ENCODE results near the gene DPAGT1.
A peak's percentile ranks its signal among the peaks of the same experiment; 100 is the strongest.
"Not testable (repeated sequence)": the region's sequence is repeated elsewhere in the genome, so short reads cannot be mapped to it uniquely, and the experiment has no call there.

DPAGT1 gene

DNA sequence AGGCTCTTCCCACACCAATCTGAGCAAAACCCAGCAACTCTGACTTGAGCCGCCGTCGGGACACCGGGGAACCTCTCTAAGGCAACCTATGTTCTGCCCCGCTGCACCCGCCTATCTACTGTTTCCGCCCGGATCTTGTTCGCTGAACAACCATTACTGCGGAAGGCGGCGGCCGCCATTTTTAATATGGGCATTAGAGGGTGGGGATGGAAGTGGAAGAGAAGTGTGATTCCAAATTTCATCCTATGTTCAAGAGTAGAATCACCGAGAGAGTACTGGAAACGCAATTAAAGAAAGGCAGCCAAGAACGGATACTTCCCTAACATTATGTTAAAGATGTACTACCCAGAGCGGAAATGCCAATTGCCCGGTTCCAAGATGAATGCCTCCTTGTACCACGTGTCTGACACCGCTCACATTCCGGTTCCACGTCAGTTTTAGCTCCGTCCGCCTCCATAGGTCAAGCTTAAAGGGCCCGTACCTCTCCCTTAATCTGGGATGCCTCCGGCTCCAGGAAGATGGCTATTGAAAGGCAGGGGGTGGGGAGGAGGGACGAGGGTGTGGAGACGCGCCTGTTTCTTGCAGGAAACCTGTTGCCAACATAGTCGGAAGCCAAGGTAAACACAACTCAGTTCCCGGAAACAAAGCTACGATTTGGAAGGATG lies at the start of gene DPAGT1:
DPAGT1 (minus strand) TSS at position 95 of the 665 bp plus-strand sequence. CDS start 198 bp downstream, outside the sequence.
- peak; percentile 59 to 71 (median 68) for DNase-seq

DNA sequence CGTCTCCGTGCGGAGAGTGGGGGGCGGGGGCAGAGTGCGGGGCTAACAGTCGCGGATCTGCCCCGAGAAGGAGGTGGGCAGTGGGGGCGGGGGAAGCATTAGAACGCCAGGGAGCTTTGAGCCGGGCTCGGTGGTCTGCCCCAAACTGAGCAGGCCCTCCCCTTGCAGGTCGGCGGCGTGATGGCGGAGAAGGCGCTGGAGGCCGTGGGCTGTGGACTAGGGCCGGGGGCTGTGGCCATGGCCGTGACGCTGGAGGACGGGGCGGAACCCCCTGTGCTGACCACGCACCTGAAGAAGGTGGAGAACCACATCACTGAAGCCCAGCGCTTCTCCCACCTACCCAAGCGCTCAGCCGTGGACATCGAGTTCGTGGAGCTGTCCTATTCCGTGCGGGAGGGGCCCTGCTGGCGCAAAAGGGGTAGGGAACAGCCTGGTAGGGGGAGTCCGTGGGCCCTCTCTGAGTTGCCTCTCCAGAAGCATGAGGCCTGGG lies 48.2 kb upstream of the DPAGT1 start:
- no peak for DNase-seq

DNA sequence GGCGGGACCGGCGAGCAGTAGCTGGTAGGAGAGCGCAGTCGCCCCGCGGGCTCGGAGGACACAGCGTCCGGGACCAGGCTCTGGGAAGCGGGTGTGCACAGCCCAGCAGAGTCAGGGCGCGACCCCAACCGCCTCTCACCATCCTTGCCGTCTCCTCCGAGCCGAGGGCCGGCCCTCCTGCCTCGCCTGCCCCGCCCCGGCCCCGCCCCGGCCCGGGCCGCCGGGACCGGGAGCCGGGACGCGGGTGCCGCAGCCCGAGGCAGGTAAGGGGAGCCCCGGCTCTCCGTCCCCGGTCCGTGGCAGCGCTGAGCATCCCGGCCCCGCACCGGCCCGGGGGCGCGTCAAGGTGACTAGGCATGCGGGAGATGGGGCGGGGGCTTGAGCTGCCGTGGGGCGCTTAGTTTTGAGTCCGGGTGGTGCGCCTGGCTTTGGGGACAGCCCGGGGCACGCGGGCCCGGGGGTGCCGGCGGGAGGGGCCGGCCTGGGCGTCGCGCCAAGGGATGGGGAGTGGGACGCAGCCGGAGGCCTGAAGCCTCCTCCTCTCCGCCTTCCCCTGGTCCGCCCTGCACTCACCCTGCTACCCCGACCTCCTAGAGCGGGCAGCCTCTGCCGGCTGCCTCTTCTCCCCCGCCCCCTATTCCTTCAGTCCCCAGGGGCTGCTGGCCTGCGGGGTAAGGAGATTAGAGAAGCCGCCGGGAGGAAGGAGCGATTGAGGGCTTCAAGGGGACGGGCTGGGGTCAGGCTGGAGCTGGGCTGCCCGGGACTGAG lies 47.5 kb upstream of the DPAGT1 start, which contains the start of gene ABCG4:
ABCG4 (plus strand) TSS at position 35 of the 768 bp plus-strand sequence. CDS start 914 bp downstream, outside the sequence.
- no peak for DNase-seq

DNA sequence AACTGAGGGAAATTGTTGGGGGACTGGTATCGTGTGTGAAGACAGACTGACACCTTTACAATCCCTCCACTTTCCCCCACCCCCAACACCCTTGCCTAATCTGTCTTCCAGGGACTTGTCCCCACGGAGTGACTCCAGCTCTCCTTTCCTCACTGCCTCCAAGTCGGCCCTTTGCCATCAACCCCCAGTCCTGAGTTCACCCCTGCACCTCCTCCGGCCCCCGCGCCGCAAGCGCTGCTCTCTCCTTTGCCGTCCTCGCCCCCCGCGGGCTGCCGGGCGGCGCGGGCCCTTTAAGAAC lies 47.0 kb upstream of the DPAGT1 start:
- DNase-seq: no peak

DNA sequence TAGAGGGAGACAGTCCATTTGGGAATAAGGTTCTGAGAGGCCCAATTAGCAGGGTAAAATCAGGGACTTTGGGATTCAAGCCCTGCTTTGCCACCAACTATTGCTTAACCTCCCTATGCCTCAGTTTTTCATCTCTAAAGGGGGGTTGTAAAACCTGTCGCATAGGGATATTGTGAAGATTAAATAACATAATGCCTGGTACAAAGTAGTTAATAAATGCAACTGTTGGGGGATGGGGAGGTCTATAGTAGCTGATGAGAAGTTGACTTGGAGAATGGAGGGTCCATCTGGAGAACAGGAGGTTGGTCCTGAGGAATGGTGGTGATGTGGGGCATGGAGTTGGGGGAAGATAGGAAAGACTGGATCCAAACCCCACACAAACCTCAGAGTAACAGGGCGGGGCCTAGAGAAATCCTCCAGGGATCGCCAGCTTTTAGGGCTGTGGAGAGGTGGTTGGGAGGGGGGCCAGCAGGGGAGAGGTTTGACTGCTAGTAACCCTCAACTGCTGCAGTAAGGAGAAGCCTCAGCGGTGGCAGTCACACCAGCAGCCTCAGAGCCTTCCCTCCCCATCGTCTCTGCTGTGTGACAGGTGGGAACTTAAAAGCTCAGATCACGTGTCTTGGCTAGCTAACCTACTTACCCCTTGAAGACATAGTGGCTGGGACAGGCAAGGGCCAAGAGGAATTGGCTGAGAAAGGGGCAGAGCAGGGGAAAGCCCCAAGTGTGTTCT lies 46.1 kb upstream of the DPAGT1 start:
- DNase-seq: no peak

DNA sequence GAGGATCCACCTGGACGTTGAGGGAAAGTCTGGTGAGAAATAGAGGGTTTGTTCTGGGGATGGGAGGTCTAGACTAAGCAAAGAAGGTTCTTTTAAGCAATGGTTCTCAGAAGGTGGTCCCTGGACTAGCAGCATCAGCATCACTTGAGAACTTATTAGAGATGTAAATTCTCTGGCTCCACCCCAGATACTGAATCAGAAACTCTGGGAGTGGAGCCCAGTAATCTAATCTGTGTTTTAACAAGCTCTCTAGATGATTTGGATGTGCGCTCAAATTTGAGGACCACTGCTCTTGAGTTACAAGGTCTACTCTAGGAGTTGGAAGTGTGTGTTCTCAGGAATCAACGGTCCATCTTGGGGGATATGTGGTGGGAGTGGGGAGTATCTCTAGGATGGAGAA lies 43.9 kb upstream of the DPAGT1 start:
- DNase-seq: no peak

DNA sequence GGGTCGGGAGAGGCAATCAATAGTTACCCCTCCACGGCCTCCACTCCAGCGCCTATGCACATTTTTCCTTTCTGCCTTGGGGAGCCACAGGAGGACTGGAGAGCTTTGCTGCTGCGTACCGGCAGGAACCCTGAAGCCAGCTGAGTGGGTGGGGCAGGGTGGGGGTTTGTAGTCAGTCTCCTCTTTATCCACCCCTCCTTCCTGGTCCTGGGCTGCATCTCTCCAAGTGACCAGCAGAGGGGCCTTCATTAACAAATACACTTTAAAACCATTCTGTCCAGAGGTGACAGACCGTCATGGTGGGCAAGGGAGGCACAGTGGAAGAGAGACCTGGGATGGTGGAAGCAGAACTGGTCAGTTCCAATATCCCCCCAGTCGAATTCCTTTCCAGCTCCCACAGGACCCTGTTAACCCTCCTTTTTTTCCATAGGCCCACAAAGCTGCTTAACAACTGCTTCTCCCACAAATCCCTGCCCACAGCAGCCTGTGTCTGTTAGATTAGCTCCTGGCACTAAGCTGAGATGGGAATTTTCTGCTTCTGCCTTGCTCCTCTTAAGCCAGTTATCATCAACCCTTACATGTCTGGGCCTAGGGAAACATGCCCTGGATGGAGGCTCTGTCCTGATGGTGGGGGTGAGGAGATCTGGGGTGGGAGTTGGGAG lies 43.3 kb upstream of the DPAGT1 start:
- DNase-seq: no peak

DNA sequence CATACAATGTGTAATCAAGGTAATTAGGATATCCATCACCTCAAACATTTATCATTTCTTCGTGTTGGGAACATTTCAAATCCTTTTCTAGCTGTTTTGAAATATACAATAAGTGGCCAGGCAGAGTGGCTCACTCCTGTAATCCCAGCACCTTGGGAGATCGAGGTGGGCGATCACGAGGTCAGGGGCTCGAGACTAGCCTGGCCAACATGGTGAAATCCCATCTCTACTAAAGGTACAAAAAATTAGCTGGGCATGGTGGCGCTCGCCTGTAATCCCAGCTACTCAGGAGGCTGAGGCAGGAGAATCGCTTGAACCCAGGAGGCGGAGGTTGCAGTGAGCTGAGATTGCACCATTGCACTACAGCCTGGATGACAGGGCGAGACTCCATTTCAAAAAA lies 37.6 kb upstream of the DPAGT1 start:
- DNase-seq: not testable (repeated sequence)

DNA sequence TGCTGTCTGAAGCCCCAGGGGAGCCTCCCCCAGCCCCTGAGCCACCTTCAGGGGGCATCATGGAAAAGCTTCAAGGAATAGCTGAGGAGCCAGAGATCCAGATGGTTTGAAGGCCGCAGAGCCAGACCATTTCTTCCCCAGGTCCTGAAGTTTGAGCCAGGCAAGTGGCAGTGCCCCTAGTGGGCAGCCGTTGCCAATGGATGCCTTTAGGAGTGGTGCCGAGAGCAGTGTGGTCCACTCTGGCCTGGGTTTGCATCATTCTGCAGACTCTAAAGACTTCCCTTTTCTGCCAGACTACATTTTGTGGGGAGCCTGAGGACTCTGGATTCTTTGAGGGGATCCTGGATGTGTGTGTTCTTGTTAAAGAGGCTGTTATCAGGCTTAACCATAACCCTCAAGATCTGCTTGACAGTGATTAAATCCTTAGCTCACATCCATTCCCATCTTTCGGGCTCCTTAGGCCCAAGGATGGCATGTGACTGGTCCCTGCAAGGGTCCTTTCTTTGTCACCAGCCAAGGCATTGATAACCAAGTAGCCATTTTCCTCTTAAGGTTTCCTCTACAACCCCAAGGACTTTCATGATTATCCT lies 32.8 kb upstream of the DPAGT1 start:
- no peak for DNase-seq

DNA sequence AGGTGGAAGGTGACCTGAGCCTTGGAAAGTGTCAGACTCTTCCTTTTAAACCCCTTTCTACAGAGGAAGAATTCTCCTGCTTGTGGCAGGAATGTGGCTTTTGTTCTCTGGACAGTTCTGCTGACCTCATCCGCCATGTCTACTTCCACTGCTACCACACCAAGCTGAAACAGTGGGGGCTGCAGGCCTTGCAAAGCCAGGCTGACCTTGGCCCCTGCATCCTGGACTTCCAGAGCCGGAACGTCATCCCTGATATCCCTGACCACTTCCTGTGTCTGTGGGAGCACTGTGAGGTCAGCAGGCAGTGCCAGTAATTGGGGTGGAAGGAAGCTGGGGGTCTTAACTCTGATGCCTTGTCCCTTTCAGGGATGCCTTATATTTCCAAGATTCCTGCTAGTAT lies 29.0 kb upstream of the DPAGT1 start:
- no peak for DNase-seq

DNA sequence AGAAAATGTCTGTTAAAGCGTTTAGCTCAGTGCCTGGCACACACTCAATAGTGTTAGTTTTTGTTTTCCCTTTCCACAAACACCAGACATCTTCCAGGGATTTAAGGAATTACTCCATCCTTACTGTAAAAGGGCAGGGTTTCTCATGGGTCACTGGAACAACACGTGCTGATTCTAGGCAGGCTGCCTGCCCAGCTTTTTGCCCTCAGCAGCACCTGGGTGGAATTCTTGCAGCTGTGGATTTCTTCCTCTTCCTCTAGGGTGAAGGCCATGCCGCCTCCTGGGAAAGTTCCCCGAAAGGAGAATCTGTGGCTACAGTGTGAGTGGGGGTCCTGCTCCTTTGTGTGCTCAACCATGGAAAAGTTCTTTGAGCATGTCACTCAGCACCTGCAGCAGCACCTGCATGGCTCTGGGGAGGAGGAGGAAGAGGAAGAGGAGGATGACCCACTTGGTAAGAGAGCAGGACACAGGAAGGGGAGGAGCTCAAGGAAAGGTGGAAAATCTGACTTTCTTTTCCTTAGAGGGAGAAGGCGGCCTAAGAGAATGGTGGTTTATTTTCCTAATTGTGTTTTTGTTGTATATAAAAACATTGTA lies 25.1 kb upstream of the DPAGT1 start:
- no peak for DNase-seq

DNA sequence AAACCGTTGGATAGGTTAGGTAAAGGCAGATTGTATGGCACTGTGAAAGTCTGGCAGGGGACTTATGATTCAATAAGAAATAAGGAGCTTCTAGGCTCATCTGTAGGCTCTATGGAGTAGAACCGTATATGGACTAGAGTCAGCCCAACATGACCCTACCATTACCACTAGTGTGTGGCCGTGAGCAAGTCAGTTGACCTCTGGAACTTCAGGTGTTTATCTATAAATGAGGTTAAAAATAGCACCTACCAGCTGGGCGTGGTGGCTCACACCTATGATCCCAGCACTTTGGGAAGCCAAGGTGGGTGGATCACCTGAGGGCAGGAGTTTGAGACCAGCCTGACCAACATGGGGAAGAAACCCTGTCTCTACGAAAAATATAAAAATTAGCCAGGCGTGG lies 24.2 kb upstream of the DPAGT1 start:
- no peak for DNase-seq

DNA sequence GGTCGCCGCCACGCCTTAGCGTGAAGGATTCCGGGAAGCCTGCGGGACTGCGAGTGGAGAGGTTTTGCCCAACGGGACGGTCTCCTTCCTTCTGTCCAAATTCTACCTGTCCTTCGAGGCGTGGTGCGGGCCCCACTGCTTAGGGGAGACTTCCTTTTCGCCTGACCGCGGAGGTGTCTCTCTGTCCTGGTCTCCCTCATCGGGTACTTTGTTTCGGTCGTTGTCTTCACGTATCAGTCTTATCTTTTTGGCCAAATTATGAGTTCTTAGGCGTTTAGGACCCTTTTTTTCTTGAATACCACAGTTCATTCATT lies 20.1 kb upstream of the DPAGT1 start:
- DNase-seq: no peak

DNA sequence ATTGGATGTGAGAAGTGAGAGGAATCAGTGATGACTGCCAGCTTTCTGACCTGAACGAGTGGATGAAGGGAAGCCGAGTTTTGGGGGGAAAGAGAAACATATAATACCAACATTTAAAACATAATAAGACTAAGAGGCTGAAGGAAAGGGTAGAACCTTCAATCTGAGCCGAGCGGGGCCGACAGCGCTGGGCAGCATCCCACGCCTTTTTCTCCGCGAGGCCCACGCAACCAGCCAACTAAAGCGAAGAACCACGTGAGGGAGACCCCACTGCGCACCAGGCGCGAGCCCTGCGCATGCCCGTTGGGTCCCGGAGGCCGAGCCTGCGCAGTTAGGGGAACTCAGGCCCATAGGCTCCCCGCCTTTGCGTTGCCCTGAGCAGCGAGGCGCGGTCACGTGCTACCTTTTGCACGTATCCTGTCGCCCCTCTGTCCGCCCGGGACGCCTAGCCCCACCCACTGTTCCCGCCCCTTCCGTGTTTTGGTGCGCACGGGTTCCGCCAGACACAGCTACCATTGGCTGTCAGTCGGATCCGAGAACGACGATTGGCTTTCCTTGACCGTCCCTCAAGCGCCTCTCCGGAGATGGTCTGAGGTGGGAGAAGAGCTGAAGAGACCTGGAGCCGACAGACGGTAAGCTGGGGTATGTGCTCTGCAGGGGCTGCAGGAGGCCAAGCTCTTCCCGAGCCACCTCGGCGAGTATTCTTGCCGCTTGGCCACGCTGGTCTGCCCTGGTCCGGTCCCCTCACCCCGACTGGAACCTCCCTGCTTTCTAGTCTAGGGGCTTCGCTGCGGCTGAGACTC lies 19.6 kb upstream of the DPAGT1 start, which contains the start of gene HINFP:
HINFP (plus strand) TSS at position 573 of the 803 bp plus-strand sequence. CDS start 5,365 bp downstream, outside the sequence.
- peak; percentile 98 to 99 (median 99) for DNase-seq

DNA sequence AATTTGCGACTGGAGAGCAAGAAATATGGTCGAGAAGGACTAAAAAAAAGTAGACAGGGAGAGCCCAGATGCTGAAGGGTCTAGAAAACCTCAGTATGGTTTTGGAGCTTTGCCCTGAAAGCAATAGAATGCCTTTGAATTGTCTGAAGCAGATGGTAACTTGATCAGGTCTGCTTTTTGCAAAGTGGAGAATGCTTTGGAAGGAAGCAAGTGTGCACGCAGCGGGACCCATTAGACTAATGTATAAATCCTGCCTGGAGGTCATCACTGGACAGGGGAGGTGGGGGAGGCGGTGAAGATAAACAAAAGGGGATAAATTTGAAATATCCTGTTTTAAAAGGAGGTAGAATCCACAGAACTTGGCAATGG lies 19.0 kb upstream of the DPAGT1 start:
- DNase-seq: no peak

DNA sequence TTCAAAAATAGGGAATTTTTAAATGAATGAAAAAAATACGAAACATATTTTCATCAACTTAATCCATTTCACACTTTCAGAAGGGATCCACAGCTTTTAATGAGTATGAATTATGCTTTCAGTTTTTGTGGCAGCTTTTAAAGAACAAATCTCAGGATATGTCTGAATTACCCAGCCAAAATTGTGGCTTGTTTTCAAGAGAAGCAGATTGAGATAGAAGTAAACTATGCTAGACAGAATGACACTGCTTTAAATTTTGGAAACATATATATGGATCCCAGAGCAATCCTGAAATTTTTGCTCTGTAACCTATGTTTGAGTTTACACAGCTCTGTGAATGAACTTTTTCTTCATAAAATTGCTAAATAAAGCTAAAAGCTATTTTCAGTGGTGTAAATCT lies 17.3 kb upstream of the DPAGT1 start:
- DNase-seq: no peak

DNA sequence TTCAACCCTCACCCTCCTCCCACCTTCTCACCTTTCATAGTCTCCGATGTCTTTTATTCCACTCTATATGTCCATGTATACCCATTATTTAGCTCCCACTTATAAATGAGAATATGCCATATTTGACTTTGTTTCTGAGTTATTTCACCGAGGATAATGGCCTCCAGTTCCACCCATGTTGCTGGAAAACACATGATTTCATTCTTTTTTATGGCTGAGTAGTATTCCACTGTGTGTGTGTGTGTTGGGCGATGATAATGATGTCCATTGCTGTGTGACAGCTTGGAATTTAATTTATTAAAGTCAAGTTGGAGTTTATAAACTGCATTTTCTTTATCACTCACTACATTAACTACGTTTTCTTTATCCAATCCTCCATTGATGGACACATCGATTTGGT lies 16.6 kb upstream of the DPAGT1 start:
- no peak for DNase-seq

DNA sequence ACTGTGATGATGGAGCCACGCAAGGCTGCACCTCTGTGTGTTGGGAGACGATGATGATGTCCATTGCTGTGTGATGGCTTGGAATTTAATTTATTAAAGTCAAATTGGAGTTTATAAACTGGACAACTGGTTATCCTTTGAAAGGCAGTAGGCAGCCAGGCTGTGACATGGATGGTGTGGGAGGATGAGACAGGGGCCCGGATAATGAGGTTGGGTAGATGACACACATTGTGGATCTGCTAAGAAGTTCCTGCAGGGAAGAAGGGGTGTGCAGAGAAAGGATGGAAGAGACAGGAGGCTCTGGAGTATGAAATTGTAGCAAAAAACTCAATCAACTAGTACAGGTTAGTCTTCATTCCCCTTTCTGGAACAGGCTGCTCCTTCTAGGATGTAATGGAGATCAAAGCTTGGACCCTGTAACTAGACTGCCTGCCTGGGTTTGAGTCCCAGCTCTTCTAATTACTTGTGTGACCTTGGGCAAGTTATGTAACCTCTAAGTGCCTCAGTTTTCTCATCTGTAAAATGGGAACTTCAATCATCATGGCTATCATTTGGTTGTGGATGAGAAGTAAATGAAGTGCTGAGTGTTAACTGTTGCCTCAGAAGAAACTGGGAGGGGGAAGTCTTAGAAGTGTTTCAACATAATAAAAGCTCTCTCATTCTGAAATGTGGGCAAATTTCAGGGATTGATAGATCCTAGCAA lies 15.5 kb upstream of the DPAGT1 start:
- no peak for DNase-seq

DNA sequence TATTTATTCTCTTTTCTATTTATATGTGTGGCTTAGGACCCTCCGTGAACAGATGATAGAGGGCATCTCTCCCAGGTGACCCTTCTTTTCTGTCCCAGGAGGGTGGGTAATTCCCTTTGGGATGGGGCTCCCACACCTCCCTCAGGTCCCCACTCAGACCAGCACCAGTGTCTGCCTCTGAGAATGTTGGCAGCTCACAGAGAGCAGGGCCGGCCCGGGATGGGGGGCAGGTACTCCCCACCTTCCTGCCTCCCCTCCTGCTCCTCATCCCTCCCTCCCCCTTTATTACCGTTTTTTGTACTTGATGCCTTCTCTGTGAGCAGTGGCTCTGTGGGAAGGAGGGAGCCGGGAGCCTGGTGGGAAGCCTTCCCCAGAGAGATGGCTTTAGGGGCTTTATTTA lies 14.9 kb upstream of the DPAGT1 start:
- DNase-seq: no peak

DNA sequence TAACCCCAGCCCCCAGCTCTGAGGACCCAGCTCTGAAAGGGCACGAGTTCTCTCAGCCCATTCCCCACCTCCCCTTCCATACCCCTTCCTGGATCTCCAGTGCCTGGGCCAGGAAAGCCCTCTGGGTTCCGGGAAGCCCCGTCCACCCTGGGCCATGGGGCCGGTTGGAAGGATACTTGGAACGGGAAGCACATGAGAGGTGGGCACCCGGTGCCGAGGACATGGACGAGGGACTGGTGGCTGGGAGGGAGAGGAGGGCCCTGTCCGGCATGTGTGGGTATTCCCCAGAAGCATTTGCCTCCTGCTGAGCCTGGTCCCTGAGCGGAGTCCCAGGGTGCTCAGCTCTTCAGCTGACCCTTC lies 14.6 kb upstream of the DPAGT1 start:
- DNase-seq: no peak

Data from activated CD4-positive, CD25-positive, alpha-beta regulatory T cell (primary cell).